Activated T-cell treated with anti-CD3 and anti-CD28 coated beads for 24 hours (primary cell): ENCODE data around the gene SPATA4.

Experiments used
- DNase-seq: peaks from one replicate; pipeline ENCODE4 v3.0.0-alpha.2; 2020; ENCODE audit warnings: low read depth

The SPATA4 gene

DNA sequence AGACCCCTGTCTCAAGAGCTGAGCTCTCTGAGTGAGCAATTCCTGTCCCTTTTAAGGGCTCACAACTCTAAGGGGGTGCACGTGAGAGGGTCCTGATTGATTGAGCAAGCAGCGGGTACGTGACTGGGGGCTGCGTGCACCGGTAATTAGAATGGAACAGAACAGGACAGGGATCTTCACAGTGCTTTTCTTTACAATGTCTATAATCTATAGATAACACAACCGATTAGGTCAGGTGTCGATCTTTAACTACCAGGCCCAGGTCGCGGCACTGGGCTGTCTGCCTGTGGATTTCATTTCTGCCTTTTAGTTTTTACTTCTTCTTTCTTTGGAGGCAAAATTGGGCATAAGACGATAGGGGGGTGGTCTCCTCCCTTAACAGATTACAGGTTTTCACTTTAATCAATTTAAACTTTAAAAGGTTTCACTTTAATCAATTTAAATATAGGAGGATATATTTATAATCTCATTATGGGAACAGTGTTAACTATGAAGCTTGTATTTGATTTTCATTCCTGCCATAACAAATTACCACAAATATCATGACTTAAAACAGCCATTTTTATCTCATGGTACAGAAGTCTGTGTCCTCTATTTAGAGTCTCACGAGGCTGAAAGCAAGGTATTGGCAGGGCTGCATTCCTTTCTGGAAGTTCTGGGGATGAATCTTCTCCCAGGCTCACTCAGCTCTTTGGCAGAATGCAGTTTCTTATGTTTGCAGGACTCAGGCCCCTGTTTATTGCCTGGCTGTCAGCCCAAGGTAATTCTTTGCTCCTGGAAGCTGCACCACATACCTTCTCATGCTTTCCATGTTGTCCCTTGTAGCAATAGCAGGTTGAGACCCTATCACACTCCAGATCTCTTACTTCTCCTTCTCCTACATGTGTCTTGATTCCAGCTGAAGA, 5.2 kb downstream of the SPATA4 start:
- no peak for DNase-seq

DNA sequence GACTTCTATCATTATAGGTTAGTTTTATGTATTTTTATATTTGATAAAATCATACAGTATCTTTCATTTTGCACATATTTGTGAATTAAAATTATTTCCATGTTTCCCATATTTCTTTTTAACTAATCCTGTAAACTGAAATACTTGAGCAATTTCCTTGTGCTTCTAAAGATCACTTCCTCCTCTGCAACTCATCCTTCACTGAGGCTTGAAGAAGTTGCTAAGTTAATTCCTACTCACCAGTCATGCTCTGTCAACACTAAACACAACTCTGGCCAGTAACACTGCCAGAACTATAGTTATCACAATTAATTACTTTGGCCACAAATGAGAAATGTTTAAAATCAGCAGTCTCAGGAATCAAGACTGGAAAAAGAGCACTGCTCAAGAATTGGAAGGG, 6.7 kb downstream of the SPATA4 start:
- no peak for DNase-seq

- DNase-seq, result no peak
Measured at GRCh38 chr4:176187624-176188023, 7.8 kb downstream of the SPATA4 start.

DNA sequence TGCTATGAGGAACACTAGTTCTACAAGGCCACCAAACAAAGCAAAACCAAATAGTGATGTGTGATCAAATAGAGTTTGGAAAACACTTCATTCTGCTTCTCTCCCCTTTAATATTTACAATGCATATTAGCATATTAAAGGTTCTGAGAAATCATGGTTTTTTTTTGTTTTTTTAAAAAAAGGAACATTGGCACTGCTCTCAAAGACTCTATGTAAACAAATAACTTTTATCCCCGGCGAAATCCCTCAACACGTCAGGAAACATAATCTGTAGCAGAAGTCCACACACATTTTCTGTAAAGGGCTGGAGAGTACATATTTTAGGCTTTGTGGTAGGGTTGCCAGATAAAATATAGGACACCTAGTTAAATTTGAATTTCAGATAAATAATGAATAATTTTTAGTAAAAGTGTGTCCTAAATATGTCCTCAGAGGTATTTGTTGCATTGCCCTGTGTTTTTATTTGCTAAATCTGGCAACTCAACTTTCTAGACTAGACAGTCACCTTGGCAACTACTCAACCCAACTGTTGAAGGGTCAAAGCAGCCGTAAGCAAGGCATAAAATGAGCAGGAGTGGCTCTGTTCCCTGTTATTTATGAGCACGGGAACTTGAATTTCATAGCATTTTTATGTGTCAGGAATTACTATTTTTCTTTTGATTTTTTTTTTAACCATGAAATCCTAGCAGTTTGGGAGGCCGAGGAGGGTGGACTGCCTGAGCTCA, 8.6 kb downstream of the SPATA4 start:
- DNase-seq, result no peak

DNA sequence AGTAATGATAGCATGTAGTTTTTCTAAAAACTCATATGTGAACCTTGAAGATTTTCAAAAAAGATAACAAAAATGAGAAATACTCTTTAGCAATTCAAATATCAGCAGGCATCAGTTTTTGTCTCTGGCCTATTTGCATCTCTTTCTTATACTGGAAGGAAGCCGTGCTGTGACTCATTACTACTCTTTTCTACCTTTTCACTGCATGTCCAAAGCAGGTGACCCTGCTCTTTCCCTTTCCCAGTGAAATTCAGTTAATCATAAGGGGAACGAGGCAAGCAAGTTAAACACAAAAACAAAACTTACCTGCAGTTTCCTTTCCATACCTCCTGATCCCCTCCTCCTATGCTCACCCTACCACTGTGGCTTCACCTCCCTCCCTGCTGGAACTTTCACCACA, 9.3 kb downstream of the SPATA4 start:
- no peak for DNase-seq

- DNase-seq, result no peak
Measured at GRCh38 chr4:176185051-176185450, 10.3 kb downstream of the SPATA4 start.

DNA sequence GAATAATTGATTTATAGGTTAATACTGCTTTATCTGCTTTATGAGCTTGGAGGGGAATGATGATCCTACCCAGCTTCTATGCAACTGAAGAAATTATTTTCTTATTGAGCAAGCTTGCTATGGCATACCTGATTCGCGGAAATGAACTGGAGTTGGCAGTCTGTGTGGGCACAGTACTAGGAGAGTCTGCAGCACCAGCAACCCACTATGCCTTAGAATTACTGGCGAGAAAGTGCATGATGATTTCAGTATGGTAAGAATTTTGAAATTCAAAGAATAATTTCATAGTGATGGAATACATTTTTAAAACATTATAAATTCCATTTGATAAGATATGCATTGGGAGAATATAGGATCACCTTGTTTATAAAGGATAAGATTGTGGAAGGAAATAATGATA, 32.3 kb downstream of the SPATA4 start:
- no peak for DNase-seq

GRCh38 chr4:176156656-176157055, 38.7 kb downstream of the SPATA4 start:
- DNase-seq, result no peak

DNA sequence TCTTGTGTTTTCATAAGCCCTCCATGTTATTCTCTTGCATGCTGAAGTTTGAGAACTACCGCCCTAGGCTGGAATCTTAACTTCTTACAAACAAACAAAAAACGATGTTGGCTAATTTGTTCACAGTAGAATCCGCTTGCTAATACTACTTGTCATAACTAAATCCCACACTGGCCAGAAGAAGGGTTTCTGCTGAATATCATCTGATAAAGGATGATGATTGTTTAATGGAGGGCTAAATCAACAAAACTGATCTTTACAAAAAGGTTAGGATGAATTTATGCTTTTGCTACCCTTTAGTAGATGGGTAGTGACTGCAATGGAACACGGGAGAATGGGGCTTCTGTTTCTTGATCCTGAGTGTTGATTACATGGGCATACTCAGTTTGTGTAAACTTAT, 42.3 kb downstream of the SPATA4 start:
- no peak for DNase-seq

DNA sequence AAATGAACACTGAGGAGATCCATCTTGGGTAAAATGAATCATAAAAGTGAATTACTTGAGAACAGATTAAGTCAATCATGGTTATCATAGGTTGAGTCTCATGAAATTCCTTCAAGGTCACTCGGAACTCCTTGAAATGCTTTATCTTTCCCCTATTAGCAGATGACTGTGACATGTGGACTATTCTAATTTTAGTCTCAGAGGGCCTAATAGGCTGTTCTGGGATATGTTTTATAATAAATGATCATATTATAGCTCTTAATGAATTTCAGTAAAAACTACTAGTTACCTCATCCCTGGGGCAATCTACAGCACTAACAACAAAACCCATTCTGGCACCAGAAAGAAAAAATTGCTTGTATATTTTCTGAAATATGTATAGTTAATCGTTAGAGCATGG, 44.7 kb downstream of the SPATA4 start:
- no peak for DNase-seq

GRCh38 chr4:176150356-176150682, 45.1 kb downstream of the SPATA4 start:
- DNase-seq, result no peak

- DNase-seq, result no peak
Measured at GRCh38 chr4:176149680-176150355, 45.6 kb downstream of the SPATA4 start.

GRCh38 chr4:176142253-176142652, 53.1 kb downstream of the SPATA4 start:
- no peak for DNase-seq

DNA sequence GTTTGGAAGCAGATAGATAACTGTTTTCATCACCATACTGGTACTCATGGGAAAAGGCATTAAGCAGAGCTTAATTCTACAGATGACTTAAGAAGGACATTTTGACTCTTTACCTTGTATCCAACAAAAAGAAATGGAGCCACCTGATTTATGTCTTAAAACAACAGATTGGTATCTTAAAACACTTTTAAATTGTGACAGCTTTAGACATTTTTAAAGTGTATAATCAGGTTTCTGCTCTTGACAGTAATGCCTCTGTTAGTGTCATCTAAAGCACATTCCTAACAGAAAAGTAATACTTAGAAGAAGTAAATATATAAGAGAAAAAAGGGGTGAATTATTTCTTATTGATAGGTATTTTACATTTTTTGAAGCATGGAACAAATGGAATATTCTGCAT, 55.9 kb downstream of the SPATA4 start:
- no peak for DNase-seq

GRCh38 chr4:176137631-176138030, 57.8 kb downstream of the SPATA4 start:
- no peak for DNase-seq

DNA sequence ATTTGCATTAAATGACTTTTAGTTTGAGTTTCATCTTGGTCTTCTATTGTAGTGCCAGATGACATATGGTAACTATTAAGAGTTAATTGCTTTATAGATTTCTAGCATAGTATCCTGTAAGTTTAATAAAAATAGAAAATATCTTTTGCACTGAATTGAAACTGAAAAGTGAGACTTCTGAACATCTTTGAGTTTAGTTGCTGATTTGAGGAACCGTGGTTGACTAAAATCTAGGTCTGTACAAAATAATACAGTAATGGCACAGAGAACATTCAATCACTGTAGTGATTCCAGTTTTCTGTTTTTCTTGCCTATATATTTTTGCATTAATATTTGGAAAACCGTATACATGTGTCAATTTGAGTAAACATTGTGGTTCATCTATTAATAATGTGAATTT, 60.7 kb downstream of the SPATA4 start:
- DNase-seq, result no peak
